ENCODE measurements around the gene LINGO3.

LINGO3 gene

GRCh38 chr19:2326699-2327360 is 18.9 kb upstream of the LINGO3 start:
- DNase-seq (ENCODE audit: low spot score) = no peak
- no peak for TF ChIP-seq CTCF (IDR thresholded peaks at IDR 0.05; ENCODE audit: extremely low read depth, insufficient read depth, missing control alignments)
- in situ Hi-C loops (cut with MboI; ENCODE audit: low pct_unique_long_range_greater_than_20kb, low sequenced_read_pairs, unreplicated experiment) = no loop called here

GRCh38 chr19:2325281-2326046 is 17.5 kb upstream of the LINGO3 start:
- no peak for TF ChIP-seq CTCF (IDR thresholded peaks at IDR 0.05; ENCODE audit: extremely low read depth, insufficient read depth, missing control alignments)
- in situ Hi-C loops (cut with MboI; ENCODE audit: low pct_unique_long_range_greater_than_20kb, low sequenced_read_pairs, unreplicated experiment) = no loop called here
- no peak for DNase-seq (ENCODE audit: low spot score)

- in situ Hi-C loops (cut with MboI; ENCODE audit: low pct_unique_long_range_greater_than_20kb, low sequenced_read_pairs, unreplicated experiment) = no loop called here
- DNase-seq (ENCODE audit: low spot score) = no peak
- TF ChIP-seq CTCF (IDR thresholded peaks at IDR 0.05; ENCODE audit: extremely low read depth, insufficient read depth, missing control alignments) = no peak
These were observed 16.4 kb upstream of the LINGO3 start for GRCh38 chr19:2324220-2324948.

GRCh38 chr19:2323707-2324106 is 15.8 kb upstream of the LINGO3 start:
- TF ChIP-seq CTCF (IDR thresholded peaks at IDR 0.05; ENCODE audit: extremely low read depth, insufficient read depth, missing control alignments) = no peak
- DNase-seq (ENCODE audit: low spot score) = no peak
- in situ Hi-C loops (cut with MboI; ENCODE audit: low pct_unique_long_range_greater_than_20kb, low sequenced_read_pairs, unreplicated experiment) = no loop called here

- in situ Hi-C loops (cut with MboI; ENCODE audit: low pct_unique_long_range_greater_than_20kb, low sequenced_read_pairs, unreplicated experiment) = no loop called here
- no peak for TF ChIP-seq CTCF (IDR thresholded peaks at IDR 0.05; ENCODE audit: extremely low read depth, insufficient read depth, missing control alignments)
- DNase-seq (ENCODE audit: low spot score) = no peak
These were observed 13.8 kb upstream of the LINGO3 start for GRCh38 chr19:2321565-2322283.

GRCh38 chr19:2320939-2321338 is 13.0 kb upstream of the LINGO3 start:
- no peak for DNase-seq (ENCODE audit: low spot score)
- in situ Hi-C loops (cut with MboI; ENCODE audit: low pct_unique_long_range_greater_than_20kb, low sequenced_read_pairs, unreplicated experiment) = no loop called here
- TF ChIP-seq CTCF (IDR thresholded peaks at IDR 0.05; ENCODE audit: extremely low read depth, insufficient read depth, missing control alignments) = no peak
